K562 (cell line): Measurements from ENCODE around the gene GOLPH3. TPM values are rescaled to one million over a fixed set of nuclear protein-coding genes. Genes with fewer than 3 reads are reported as not detected.

ENCODE experiments used
- BMI1 ChIP-seq: fragments of 150-350 bp; IDR thresholded peaks from 2 replicates; pipeline ENCODE4 v1.6.1; 2014; ENCODE audit warnings: low read length
- BRCA1 ChIP-seq, 2 experiments: fragments of 450-650 bp in 1 of 2; sonication (generic) in 1 of 2; formaldehyde crosslinking in 1 of 2; IDR thresholded peaks; 2 replicates each; pipeline versions ENCODE4 v1.5.0 to v1.6.1; 2017 to 2020; ENCODE audit warnings: mild to moderate bottlenecking in 1 of 2, missing genetic modification reagents in 1 of 2
- BRD4 ChIP-seq: fragments of 200-600 bp; sonication (generic); IDR thresholded peaks from 2 replicates; pipeline ENCODE4 v1.6.1; 2017; ENCODE audit warnings: inconsistent platforms
- CREM ChIP-seq: IDR thresholded peaks from 2 replicates; pipeline ENCODE4 v1.6.1; 2014; ENCODE audit warnings: antibody characterized with exemption, low read depth
- EP300 ChIP-seq: IDR thresholded peaks from 2 replicates; pipeline ENCODE4 v1.6.1; 2012; ENCODE audit warnings: low read length, improper control_type of control experiment
- ETV5 ChIP-seq: sonication (generic); formaldehyde crosslinking; IDR thresholded peaks from 2 replicates; pipeline ENCODE4 v1.4.0; 2020; ENCODE audit warnings: low read depth, mild to moderate bottlenecking, missing genetic modification reagents
- GATA2 ChIP-seq: sonication (generic); formaldehyde crosslinking; IDR thresholded peaks from 2 replicates; pipeline ENCODE4 v1.4.0; 2020; ENCODE audit warnings: mild to moderate bottlenecking, missing genetic modification reagents
- HDAC1 ChIP-seq, 2 experiments: fragments of 450-650 bp; IDR thresholded peaks; 2 replicates each; pipeline ENCODE4 v1.6.1; 2016 to 2017; ENCODE audit warnings: inconsistent platforms in 1 of 2, mild to moderate bottlenecking in 1 of 2, moderate library complexity in 1 of 2
- HNRNPUL1 ChIP-seq: fragments of 200-400 bp; formaldehyde crosslinking; IDR thresholded peaks from 2 replicates; pipeline ENCODE4 v1.6.1; 2017; ENCODE audit warnings: low read length
- NR2C2 ChIP-seq, 2 experiments: fragments of 200-800 bp in 1 of 2; sonication (Bioruptor generic) in 1 of 2; sonication (generic) in 1 of 2; formaldehyde crosslinking in 1 of 2; IDR thresholded peaks; 2 replicates each; pipeline versions ENCODE4 v1.6.1 to v1.8.0; 2016 to 2022; ENCODE audit warnings: mild to moderate bottlenecking in 1 of 2, missing compliant biosample characterization in 1 of 2, missing genetic modification characterization in 1 of 2, missing genetic modification reagents in 1 of 2
- PTRF ChIP-seq: fragments of 450-650 bp; IDR thresholded peaks from 2 replicates; pipeline ENCODE4 v1.6.1; 2016; ENCODE audit warnings: mild to moderate bottlenecking, missing genetic modification characterization, missing compliant biosample characterization
- RBBP5 ChIP-seq: fragments of 200-600 bp; sonication (generic); IDR thresholded peaks from 2 replicates; pipeline ENCODE4 v1.6.1; 2012; ENCODE audit warnings: borderline replicate concordance, mild to moderate bottlenecking, low read length, control low read depth, inconsistent platforms; ENCODE audit not compliant: insufficient read depth, poor library complexity, severe bottlenecking
- SIN3A ChIP-seq, 2 experiments: fragments of 150-350 bp in 1 of 2; IDR thresholded peaks; 2 replicates each; pipeline ENCODE4 v1.6.1; 2011 to 2016; ENCODE audit warnings: borderline replicate concordance in 2 of 2, low read depth in 2 of 2, low read length in 2 of 2, mild to moderate bottlenecking in 2 of 2, moderate library complexity in 2 of 2; ENCODE audit not compliant: control insufficient read depth in 1 of 2
- STAG1 ChIP-seq: sonication (generic); formaldehyde crosslinking; IDR thresholded peaks from 2 replicates; pipeline ENCODE4 v1.5.0; 2020; ENCODE audit warnings: missing genetic modification reagents, borderline replicate concordance
- TAF1 ChIP-seq: IDR thresholded peaks from 2 replicates; pipeline ENCODE4 v1.6.1; 2011; ENCODE audit warnings: mild to moderate bottlenecking, low read length, moderate library complexity; ENCODE audit not compliant: insufficient read depth, control insufficient read depth, severe bottlenecking; ENCODE audit errors: extremely low read depth
- TBL1XR1 ChIP-seq, 2 experiments: IDR thresholded peaks; 2 replicates each; pipeline ENCODE4 v1.6.1; 2012; ENCODE audit warnings: improper control_type of control experiment in 2 of 2, low read length in 2 of 2, mild to moderate bottlenecking in 1 of 2
- ZC3H4 ChIP-seq: sonication (generic); formaldehyde crosslinking; IDR thresholded peaks from 2 replicates; pipeline ENCODE4 v1.9.0; 2021; ENCODE audit warnings: missing genetic modification reagents, borderline replicate concordance
- ZNF134 ChIP-seq: fragments of 250-450 bp; sonication (Bioruptor Pico); conservative IDR thresholded peaks from 2 replicates; pipeline ENCODE4 v1.4.0; 2020
- ZNF239 ChIP-seq: fragments of 250-450 bp; sonication (Bioruptor Pico); IDR thresholded peaks from 2 replicates; pipeline ENCODE4 v1.4.0; 2020; ENCODE audit warnings: mild to moderate bottlenecking
- ZNF384 ChIP-seq: IDR thresholded peaks from 2 replicates; pipeline ENCODE4 v1.6.1; 2012; ENCODE audit warnings: low read depth, low read length, improper control_type of control experiment
- polyA plus RNA-seq, 8 experiments: library from polyadenylated mRNA; depleted of rRNA in 4 of 8; stranded (reverse) in 5 of 8; unstranded in 3 of 8; fragments of >200 nt; fragmentation: Nextera tagmentation in 2 of 8; fragmentation: Illumina TruSeq in 1 of 8; extraction: Ambion mirVana in 2 of 8; extraction: Trizol in 1 of 8; gene quantifications; 2 replicates each; pipeline versions ENCODE4 v1.2.1 to v1.2.3, GENCODE V29; 2011 to 2014; ENCODE audit warnings: inconsistent platforms in 1 of 8, missing spikeins in 1 of 8
- total RNA-seq, 7 experiments: library from RNA; depleted of rRNA in 6 of 7; stranded (reverse); fragments of >200 nt in 6 of 7; fragmentation: Illumina TruSeq in 2 of 7; extraction: Trizol in 2 of 7; gene quantifications; 2 replicates each; pipeline versions ENCODE4 v1.2.1 to v1.2.3, GENCODE V29; 2011 to 2021; ENCODE audit warnings: low replicate concordance in 1 of 7
- TF ChIP-seq, protein P1 (sequence below), 2 experiments: fragments of 450-650 bp; conservative IDR thresholded peaks; 2 replicates each; pipeline ENCODE4 v1.6.1; 2017; ENCODE audit warnings: mild to moderate bottlenecking in 2 of 2, moderate library complexity in 2 of 2
- TF ChIP-seq, protein P2 (sequence below): fragments of 450-650 bp; IDR thresholded peaks from 2 replicates; pipeline ENCODE4 v1.6.1; 2016; ENCODE audit warnings: borderline replicate concordance

The GOLPH3 gene
- total and polyA plus RNA-seq, 9 of the 15 experiments (the other 6 are each of a cell fraction or from before 2014, with no cell fraction given) = 18.8 to 94.6 (median 55.1) TPM

DNA sequence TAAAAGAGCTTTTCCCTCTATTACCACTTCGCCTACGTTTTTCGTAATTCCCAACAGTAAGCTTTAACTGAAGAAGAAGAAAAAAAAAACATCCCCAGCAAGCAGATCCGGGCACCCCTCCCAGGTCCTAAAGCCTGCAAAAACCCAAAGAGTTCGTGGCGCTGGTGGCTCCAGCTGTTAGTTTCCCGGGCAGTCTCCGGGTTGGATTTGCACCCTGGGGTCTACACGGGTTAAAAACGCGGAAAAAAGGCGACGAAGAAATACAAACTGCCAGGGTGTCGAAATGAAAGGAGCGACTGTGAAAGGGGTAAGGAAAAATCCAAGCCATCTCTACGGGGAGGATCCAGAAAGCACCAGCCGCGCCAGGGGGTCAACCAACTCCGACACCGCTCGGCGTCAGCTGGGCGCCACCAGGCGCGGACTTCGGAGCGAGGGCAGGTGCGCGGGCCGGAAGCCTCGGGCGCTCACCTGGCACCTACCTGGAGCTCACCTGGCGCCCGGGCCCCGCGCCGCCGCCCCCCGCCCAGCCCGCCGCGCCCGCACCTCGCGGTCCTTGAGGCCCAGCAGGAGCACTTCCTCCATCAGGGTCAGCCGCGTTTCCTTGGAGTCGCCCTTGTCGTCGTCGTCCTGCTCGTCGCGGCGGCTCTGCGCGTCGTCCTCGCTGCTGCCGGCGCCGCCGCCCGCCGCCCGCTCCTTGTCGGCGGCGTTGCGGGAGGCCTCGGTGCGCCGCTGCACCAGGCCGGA is 680 bp downstream of the GOLPH3 start (continued):
- TF ChIP-seq SIN3A (IDR thresholded peaks at IDR 0.05; ENCODE audit: borderline replicate concordance in 2 of 2, control insufficient read depth in 1 of 2, low read depth in 2 of 2, low read length in 2 of 2) (peak in 1 of 2 experiments; percentile 40; a peak in 2 of 4 replicates), ZC3H4 (CRISPR knock-in tag) (peak; percentile 45; the same call in 1 of the 2 replicates), EP300 (0 out of 2 replicates have a peak, but pooled peaks have one; percentile 9), ZNF239 (no peak), GATA2 (CRISPR knock-in tag) (0 out of 2 replicates have a peak, but pooled peaks have one; percentile 38), ZNF384 (peak; percentile 85), HNRNPUL1 (no peak), PTRF (tag) (no peak), BMI1 (no peak), ZNF134 (CRISPR knock-in tag) (no peak), STAG1 (0 out of 2 replicates have a peak, but pooled peaks have one; percentile 5), HDAC1 (IDR thresholded peaks at IDR 0.05) (peak in 1 of 2 experiments; percentile 49; a peak in 1 of 4 replicates), RBBP5 (peak; percentile 76), BRD4 (no peak; the same call in 1 of the 2 replicates), NR2C2 (CRISPR knock-in tag; IDR thresholded peaks at IDR 0.05) (0 out of 2 replicates have a peak, but pooled peaks have one; percentile 17), NR2C2 (tag; IDR thresholded peaks at IDR 0.05) (no peak), TAF1 (peak; percentile 61), TBL1XR1 (IDR thresholded peaks at IDR 0.05; ENCODE audit: low read length in 2 of 2) (no peak), BRCA1 (IDR thresholded peaks at IDR 0.05) (no peak), BRCA1 (CRISPR knock-in tag; IDR thresholded peaks at IDR 0.05) (peak; percentile 42; the same call in 1 of the 2 replicates), ETV5 (no peak), CREM (peak; percentile 88)
- TF ChIP-seq, protein P1, sequence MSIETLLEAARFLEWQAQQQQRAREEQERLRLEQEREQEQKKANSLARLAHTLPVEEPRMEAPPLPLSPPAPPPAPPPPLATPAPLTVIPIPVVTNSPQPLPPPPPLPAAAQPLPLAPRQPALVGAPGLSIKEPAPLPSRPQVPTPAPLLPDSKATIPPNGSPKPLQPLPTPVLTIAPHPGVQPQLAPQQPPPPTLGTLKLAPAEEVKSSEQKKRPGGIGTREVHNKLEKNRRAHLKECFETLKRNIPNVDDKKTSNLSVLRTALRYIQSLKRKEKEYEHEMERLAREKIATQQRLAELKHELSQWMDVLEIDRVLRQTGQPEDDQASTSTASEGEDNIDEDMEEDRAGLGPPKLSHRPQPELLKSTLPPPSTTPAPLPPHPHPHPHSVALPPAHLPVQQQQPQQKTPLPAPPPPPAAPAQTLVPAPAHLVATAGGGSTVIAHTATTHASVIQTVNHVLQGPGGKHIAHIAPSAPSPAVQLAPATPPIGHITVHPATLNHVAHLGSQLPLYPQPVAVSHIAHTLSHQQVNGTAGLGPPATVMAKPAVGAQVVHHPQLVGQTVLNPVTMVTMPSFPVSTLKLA (conservative IDR thresholded peaks at IDR 0.05) = peak in 1 of 2 experiments; percentile 8; a peak in 1 of 4 replicates
- TF ChIP-seq, protein P2, sequence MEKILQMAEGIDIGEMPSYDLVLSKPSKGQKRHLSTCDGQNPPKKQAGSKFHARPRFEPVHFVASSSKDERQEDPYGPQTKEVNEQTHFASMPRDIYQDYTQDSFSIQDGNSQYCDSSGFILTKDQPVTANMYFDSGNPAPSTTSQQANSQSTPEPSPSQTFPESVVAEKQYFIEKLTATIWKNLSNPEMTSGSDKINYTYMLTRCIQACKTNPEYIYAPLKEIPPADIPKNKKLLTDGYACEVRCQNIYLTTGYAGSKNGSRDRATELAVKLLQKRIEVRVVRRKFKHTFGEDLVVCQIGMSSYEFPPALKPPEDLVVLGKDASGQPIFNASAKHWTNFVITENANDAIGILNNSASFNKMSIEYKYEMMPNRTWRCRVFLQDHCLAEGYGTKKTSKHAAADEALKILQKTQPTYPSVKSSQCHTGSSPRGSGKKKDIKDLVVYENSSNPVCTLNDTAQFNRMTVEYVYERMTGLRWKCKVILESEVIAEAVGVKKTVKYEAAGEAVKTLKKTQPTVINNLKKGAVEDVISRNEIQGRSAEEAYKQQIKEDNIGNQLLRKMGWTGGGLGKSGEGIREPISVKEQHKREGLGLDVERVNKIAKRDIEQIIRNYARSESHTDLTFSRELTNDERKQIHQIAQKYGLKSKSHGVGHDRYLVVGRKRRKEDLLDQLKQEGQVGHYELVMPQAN = peak; percentile 46; the same call in 1 of the 2 replicates
